ENCODE results near the gene BICDL2. TPM values are rescaled to one million over a fixed set of nuclear protein-coding genes. Genes with fewer than 3 reads are reported as not detected.

BICDL2 gene
- polyA plus RNA-seq, 1 of the 3 experiments (the other 2 are of a cell fraction) = not detected

DNA sequence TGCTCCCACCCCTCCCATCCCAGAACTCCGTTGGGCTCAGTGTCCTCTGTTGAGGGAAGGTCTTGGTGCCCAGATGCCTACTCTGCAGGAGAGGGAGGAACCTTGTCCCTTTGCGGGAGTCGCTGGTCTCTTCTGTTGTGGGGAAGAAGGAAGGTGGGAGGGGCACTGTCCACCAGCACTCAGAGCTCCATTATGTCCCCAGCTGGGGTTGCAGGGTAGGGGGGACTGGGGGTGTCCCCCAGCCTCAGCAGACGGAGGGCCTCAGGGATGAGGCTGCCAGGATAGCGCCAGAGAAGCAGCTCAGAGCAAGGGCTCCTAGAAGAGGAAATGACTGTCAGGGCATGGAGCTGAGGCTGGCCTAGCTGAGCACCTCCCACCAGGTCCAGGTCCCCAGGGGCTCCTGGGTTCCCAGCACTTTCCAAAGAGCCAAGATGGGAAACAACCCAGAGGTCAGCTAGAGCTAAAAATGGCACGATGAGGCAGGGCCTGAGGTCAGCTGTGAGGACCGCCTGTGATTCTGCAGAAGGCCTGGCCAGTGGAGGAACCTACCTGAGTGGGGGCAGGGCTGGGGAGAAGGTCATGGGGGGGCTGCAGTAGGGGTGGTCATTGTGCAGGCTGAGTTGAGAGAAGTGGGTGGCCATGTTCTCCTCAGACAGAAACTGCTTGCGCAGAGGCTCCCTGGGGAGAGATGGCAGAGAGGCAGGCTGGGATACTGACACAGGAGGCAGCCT is 13.9 kb downstream of the BICDL2 start:
- WGBS (ENCODE audit: low lambda C conversion rate) = 7% methylated on average over 8 of the region's 8 CpGs
- peaks cover 11% of the 10 kb centered on the region; the same call in 1 of the 2 replicates for H3K79me2 ChIP-seq (ENCODE audit: insufficient read depth)
- peak overlapping the region; percentile 94 to 99 for H3K27ac ChIP-seq (ENCODE audit: low read depth in 2 of 2, low read length in 1 of 2)
- peaks cover 10% of the 10 kb centered on the region for H4K20me1 ChIP-seq (ENCODE audit: insufficient read depth)
- H3K4me2 ChIP-seq = peak overlapping the region; percentile 99
- no peaks in the 10 kb centered on the region for H3K9me2 ChIP-seq
- ChIA-PET CTCF (interaction anchor here (0.7 to 8.5 kb wide), 6 partner anchors 9 to 66 kb away, joined by 3 to 111 read pairs (median 4); no protein-coding TSS in a partner anchor), POLR2A (no interaction called here)
- H3F3A ChIP-seq (replicated peaks; ENCODE audit: insufficient read depth) = peaks cover 51% of the 10 kb centered on the region
- H2AFZ ChIP-seq (ENCODE audit: low read depth) = no peak overlapping the region
- no peaks in the 10 kb centered on the region for H3K9me3 ChIP-seq
- no peak for DNase-seq
- peaks cover 21 to 26% of the 10 kb centered on the region in 2 experiments for H3K36me3 ChIP-seq (replicated peaks in 1 of 2; ENCODE audit: control insufficient read depth in 1 of 2, insufficient read depth in 2 of 2, low read length in 1 of 2)
- H3K4me3 ChIP-seq (ENCODE audit: low read depth in 2 of 2, low read length in 1 of 2) = peak overlapping the region; percentile 80 to 88
- H3K9ac ChIP-seq = peak overlapping the region; percentile 100
- no peaks in the 10 kb centered on the region for H3K27me3 ChIP-seq (ENCODE audit: insufficient read depth)
- peaks cover 8 to 33% of the 10 kb centered on the region in 2 experiments; a peak in 3 of 4 replicates for H3K4me1 ChIP-seq (ENCODE audit: control insufficient read depth in 1 of 2, insufficient read depth in 2 of 2, low read depth in 1 of 2, low read length in 1 of 2)
- TF ChIP-seq MEF2A (IDR thresholded peaks at IDR 0.05; ENCODE audit: borderline replicate concordance, low read depth) (peak; percentile 31; the same call in 1 of the 2 replicates), FOXJ3 (CRISPR knock-in tag; IDR thresholded peaks at IDR 0.05) (no peak), RFX5 (IDR thresholded peaks at IDR 0.05; ENCODE audit: low read length) (no peak), RXRA (IDR thresholded peaks at IDR 0.05; ENCODE audit: borderline replicate concordance, low read depth) (no peak), EZH2phosphoT487 (IDR thresholded peaks at IDR 0.05; ENCODE audit: borderline replicate concordance, low read depth) (no peak), JUND (IDR thresholded peaks at IDR 0.05) (no peak), RCOR1 (IDR thresholded peaks at IDR 0.05; ENCODE audit: low read length) (no peak), MXI1 (IDR thresholded peaks at IDR 0.05; ENCODE audit: low read depth, low read length) (no peak), EP300 (IDR thresholded peaks at IDR 0.05; ENCODE audit: borderline replicate concordance in 1 of 2, low read depth in 1 of 2, low read length in 1 of 2) (no peak), FOSL2 (IDR thresholded peaks at IDR 0.05; ENCODE audit: borderline replicate concordance, low read depth) (no peak), NRF1 (IDR thresholded peaks at IDR 0.05; ENCODE audit: low read depth, low read length) (no peak), NFIC (IDR thresholded peaks at IDR 0.05; ENCODE audit: borderline replicate concordance) (no peak), ELF1 (IDR thresholded peaks at IDR 0.05) (peak; percentile 8; the same call in 1 of the 2 replicates), TCF12 (IDR thresholded peaks at IDR 0.05) (no peak)
- TF ChIP-seq, protein P1, sequence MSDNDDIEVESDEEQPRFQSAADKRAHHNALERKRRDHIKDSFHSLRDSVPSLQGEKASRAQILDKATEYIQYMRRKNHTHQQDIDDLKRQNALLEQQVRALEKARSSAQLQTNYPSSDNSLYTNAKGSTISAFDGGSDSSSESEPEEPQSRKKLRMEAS (IDR thresholded peaks at IDR 0.05; ENCODE audit: low read depth) = no peak
- TF ChIP-seq, protein P2, sequence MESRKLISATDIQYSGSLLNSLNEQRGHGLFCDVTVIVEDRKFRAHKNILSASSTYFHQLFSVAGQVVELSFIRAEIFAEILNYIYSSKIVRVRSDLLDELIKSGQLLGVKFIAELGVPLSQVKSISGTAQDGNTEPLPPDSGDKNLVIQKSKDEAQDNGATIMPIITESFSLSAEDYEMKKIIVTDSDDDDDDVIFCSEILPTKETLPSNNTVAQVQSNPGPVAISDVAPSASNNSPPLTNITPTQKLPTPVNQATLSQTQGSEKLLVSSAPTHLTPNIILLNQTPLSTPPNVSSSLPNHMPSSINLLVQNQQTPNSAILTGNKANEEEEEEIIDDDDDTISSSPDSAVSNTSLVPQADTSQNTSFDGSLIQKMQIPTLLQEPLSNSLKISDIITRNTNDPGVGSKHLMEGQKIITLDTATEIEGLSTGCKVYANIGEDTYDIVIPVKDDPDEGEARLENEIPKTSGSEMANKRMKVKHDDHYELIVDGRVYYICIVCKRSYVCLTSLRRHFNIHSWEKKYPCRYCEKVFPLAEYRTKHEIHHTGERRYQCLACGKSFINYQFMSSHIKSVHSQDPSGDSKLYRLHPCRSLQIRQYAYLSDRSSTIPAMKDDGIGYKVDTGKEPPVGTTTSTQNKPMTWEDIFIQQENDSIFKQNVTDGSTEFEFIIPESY (IDR thresholded peaks at IDR 0.05; ENCODE audit: borderline replicate concordance, low read depth) = 0 out of 2 replicates have a peak, but pooled peaks have one; percentile 18
- TF ChIP-seq, protein P3, sequence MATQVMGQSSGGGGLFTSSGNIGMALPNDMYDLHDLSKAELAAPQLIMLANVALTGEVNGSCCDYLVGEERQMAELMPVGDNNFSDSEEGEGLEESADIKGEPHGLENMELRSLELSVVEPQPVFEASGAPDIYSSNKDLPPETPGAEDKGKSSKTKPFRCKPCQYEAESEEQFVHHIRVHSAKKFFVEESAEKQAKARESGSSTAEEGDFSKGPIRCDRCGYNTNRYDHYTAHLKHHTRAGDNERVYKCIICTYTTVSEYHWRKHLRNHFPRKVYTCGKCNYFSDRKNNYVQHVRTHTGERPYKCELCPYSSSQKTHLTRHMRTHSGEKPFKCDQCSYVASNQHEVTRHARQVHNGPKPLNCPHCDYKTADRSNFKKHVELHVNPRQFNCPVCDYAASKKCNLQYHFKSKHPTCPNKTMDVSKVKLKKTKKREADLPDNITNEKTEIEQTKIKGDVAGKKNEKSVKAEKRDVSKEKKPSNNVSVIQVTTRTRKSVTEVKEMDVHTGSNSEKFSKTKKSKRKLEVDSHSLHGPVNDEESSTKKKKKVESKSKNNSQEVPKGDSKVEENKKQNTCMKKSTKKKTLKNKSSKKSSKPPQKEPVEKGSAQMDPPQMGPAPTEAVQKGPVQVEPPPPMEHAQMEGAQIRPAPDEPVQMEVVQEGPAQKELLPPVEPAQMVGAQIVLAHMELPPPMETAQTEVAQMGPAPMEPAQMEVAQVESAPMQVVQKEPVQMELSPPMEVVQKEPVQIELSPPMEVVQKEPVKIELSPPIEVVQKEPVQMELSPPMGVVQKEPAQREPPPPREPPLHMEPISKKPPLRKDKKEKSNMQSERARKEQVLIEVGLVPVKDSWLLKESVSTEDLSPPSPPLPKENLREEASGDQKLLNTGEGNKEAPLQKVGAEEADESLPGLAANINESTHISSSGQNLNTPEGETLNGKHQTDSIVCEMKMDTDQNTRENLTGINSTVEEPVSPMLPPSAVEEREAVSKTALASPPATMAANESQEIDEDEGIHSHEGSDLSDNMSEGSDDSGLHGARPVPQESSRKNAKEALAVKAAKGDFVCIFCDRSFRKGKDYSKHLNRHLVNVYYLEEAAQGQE (IDR thresholded peaks at IDR 0.05; ENCODE audit: low read depth, low read length) = no peak
- TF ChIP-seq, protein P4, sequence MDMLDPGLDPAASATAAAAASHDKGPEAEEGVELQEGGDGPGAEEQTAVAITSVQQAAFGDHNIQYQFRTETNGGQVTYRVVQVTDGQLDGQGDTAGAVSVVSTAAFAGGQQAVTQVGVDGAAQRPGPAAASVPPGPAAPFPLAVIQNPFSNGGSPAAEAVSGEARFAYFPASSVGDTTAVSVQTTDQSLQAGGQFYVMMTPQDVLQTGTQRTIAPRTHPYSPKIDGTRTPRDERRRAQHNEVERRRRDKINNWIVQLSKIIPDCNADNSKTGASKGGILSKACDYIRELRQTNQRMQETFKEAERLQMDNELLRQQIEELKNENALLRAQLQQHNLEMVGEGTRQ (IDR thresholded peaks at IDR 0.05; ENCODE audit: borderline replicate concordance, low read depth, low read length) = no peak
- TF ChIP-seq, protein P5, sequence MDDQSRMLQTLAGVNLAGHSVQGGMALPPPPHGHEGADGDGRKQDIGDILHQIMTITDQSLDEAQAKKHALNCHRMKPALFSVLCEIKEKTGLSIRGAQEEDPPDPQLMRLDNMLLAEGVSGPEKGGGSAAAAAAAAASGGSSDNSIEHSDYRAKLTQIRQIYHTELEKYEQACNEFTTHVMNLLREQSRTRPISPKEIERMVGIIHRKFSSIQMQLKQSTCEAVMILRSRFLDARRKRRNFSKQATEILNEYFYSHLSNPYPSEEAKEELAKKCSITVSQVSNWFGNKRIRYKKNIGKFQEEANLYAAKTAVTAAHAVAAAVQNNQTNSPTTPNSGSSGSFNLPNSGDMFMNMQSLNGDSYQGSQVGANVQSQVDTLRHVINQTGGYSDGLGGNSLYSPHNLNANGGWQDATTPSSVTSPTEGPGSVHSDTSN (IDR thresholded peaks at IDR 0.05) = no peak
- TF ChIP-seq, protein P6, sequence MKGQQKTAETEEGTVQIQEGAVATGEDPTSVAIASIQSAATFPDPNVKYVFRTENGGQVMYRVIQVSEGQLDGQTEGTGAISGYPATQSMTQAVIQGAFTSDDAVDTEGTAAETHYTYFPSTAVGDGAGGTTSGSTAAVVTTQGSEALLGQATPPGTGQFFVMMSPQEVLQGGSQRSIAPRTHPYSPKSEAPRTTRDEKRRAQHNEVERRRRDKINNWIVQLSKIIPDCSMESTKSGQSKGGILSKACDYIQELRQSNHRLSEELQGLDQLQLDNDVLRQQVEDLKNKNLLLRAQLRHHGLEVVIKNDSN (IDR thresholded peaks at IDR 0.05; ENCODE audit: borderline replicate concordance, low read depth) = no peak
- TF ChIP-seq, protein P7, sequence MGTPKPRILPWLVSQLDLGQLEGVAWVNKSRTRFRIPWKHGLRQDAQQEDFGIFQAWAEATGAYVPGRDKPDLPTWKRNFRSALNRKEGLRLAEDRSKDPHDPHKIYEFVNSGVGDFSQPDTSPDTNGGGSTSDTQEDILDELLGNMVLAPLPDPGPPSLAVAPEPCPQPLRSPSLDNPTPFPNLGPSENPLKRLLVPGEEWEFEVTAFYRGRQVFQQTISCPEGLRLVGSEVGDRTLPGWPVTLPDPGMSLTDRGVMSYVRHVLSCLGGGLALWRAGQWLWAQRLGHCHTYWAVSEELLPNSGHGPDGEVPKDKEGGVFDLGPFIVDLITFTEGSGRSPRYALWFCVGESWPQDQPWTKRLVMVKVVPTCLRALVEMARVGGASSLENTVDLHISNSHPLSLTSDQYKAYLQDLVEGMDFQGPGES (IDR thresholded peaks at IDR 0.05; ENCODE audit: low read depth, low read length) = no peak

Data from SK-N-SH (cell line).